ENCODE results near the gene ENDOV.

DNA sequence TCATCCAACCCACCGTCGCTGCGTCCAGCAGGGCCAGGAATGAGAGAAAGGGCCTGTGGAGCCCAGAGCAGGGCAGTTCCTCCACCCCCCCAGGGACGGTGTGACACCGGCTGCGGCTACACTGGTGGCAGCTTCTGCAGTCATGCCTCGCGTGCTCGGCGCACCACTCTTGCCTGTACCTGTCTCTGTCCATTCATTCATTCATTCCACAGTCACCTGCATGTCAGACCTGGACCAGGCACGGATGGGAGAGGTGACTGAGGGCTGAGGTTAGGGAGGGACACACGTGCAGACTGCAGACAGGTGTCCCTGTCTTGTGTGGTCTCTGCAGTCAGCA lies 27.3 kb downstream of the ENDOV start:
- TF ChIP-seq, protein P1, sequence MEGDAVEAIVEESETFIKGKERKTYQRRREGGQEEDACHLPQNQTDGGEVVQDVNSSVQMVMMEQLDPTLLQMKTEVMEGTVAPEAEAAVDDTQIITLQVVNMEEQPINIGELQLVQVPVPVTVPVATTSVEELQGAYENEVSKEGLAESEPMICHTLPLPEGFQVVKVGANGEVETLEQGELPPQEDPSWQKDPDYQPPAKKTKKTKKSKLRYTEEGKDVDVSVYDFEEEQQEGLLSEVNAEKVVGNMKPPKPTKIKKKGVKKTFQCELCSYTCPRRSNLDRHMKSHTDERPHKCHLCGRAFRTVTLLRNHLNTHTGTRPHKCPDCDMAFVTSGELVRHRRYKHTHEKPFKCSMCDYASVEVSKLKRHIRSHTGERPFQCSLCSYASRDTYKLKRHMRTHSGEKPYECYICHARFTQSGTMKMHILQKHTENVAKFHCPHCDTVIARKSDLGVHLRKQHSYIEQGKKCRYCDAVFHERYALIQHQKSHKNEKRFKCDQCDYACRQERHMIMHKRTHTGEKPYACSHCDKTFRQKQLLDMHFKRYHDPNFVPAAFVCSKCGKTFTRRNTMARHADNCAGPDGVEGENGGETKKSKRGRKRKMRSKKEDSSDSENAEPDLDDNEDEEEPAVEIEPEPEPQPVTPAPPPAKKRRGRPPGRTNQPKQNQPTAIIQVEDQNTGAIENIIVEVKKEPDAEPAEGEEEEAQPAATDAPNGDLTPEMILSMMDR (IDR thresholded peaks at IDR 0.05; ENCODE audit: low read depth, low read length) = no peak
- no peak for TF ChIP-seq EZH2phosphoT487 (IDR thresholded peaks at IDR 0.05; ENCODE audit: low read depth)

Measured in OCI-LY3 (cell line).